Activated CD4-positive, alpha-beta T cell treated with anti-CD3 and anti-CD28 coated beads for 1 hour (primary cell): ENCODE results near the gene SLC5A8.
"Not testable (repeated sequence)": the region's sequence is repeated elsewhere in the genome, so short reads cannot be mapped to it uniquely, and the experiment has no call there.

ENCODE experiments used
- DNase-seq: peaks from one replicate; pipeline ENCODE4 v3.0.0-alpha.2; 2020

Gene SLC5A8

GRCh38 chr12:101168001-101168400 is 42.0 kb downstream of the SLC5A8 start:
- no peak for DNase-seq

- no peak for DNase-seq
These were observed 43.2 kb downstream of the SLC5A8 start for GRCh38 chr12:101166866-101167265.

- no peak for DNase-seq
These were observed 44.7 kb downstream of the SLC5A8 start for GRCh38 chr12:101165319-101165718.

GRCh38 chr12:101145777-101146431 is 64.1 kb downstream of the SLC5A8 start:
- not testable (repeated sequence) for DNase-seq

- no peak for DNase-seq
These were observed 82.4 kb downstream of the SLC5A8 start for GRCh38 chr12:101127521-101128219.

GRCh38 chr12:101117842-101118241 is 92.2 kb downstream of the SLC5A8 start:
- DNase-seq, result no peak

GRCh38 chr12:101116911-101117310 is 93.1 kb downstream of the SLC5A8 start:
- no peak for DNase-seq

GRCh38 chr12:101115326-101115725 is 94.7 kb downstream of the SLC5A8 start:
- DNase-seq, result no peak

- no peak for DNase-seq
These were observed 98.6 kb downstream of the SLC5A8 start for GRCh38 chr12:101111441-101111840.

GRCh38 chr12:101110866-101111265 is 99.2 kb downstream of the SLC5A8 start:
- no peak for DNase-seq

- no peak for DNase-seq
These were observed 101.9 kb downstream of the SLC5A8 start for GRCh38 chr12:101108130-101108529.

GRCh38 chr12:101107032-101107763 is 102.8 kb downstream of the SLC5A8 start:
- no peak for DNase-seq
